GM23338 (cell line): Measurements from ENCODE around the gene RUBCN. TPM values are rescaled to one million over a fixed set of nuclear protein-coding genes. Genes with fewer than 3 reads are reported as not detected.

Experiments
- ATAC-seq: fragments of 200-7000 bp; cut with Tn5 transposase; 3 replicates; pipeline ENCODE4 v1.9.1; 2020
- DNase-seq: peaks from one replicate; pipeline ENCODE4 v3.0.0-alpha.2; 2015; ENCODE audit warnings: low spot score
- H2AFZ ChIP-seq: fragments of 200-600 bp; sonication (generic); 2 replicates; pipeline ENCODE4 v1.8.0; 2016; ENCODE audit warnings: antibody characterized with exemption, mild to moderate bottlenecking, moderate library complexity
- H3F3A ChIP-seq: fragments of 200-600 bp; sonication (generic); replicated peaks from 2 replicates; pipeline ENCODE4 v1.8.0; 2017; ENCODE audit warnings: antibody characterized with exemption, mixed run types, low read depth
- H3K27ac ChIP-seq: fragments of 200-600 bp; sonication (generic); 2 replicates; pipeline ENCODE4 v1.6.1; 2016; ENCODE audit warnings: low read depth
- H3K27me3 ChIP-seq: fragments of 200-600 bp; sonication (generic); 2 replicates; pipeline ENCODE4 v1.8.0; 2016; ENCODE audit warnings: mild to moderate bottlenecking, mixed run types, moderate library complexity; ENCODE audit not compliant: insufficient read depth
- H3K36me3 ChIP-seq: fragments of 200-600 bp; sonication (generic); 2 replicates; pipeline ENCODE4 v1.8.0; 2016; ENCODE audit warnings: mild to moderate bottlenecking; ENCODE audit not compliant: insufficient read depth
- H3K4me1 ChIP-seq: fragments of 200-600 bp; sonication (generic); 2 replicates; pipeline ENCODE4 v1.8.0; 2016; ENCODE audit warnings: mild to moderate bottlenecking, moderate library complexity; ENCODE audit not compliant: insufficient read depth
- H3K4me2 ChIP-seq: fragments of 200-600 bp; sonication (generic); 2 replicates; pipeline ENCODE4 v1.7.1; 2017; ENCODE audit warnings: mixed run types
- H3K4me3 ChIP-seq: fragments of 200-600 bp; sonication (generic); 2 replicates; pipeline ENCODE4 v1.6.1; 2016; ENCODE audit warnings: mixed run types
- H3K79me2 ChIP-seq: fragments of 200-600 bp; sonication (generic); replicated peaks from 2 replicates; pipeline ENCODE4 v1.8.0; 2017; ENCODE audit warnings: mild to moderate bottlenecking; ENCODE audit not compliant: insufficient read depth
- H3K9me2 ChIP-seq: fragments of 200-600 bp; sonication (generic); 2 replicates; pipeline ENCODE4 v1.8.0; 2017; ENCODE audit not compliant: insufficient read depth
- H4K20me1 ChIP-seq: fragments of 200-600 bp; sonication (generic); replicated peaks from 2 replicates; pipeline ENCODE4 v1.8.0; 2017; ENCODE audit warnings: mild to moderate bottlenecking; ENCODE audit not compliant: insufficient read depth
- H3K27ac Mint-ChIP-seq: 2 replicates; pipeline ENCODE4 v1.8.0; 2020; ENCODE audit warnings: inconsistent platforms, mild to moderate bottlenecking, moderate library complexity, mixed read lengths
- H3K27me3 Mint-ChIP-seq: 3 replicates; pipeline ENCODE4 v1.8.0; 2022; ENCODE audit warnings: low read depth, mild to moderate bottlenecking, moderate library complexity, mixed read lengths, inconsistent platforms; ENCODE audit not compliant: insufficient read depth, poor library complexity
- H3K36me3 Mint-ChIP-seq: 3 replicates; pipeline ENCODE4 v1.8.0; 2021; ENCODE audit warnings: low read depth, mild to moderate bottlenecking, inconsistent platforms, moderate library complexity, mixed read lengths
- H3K4me1 Mint-ChIP-seq: 3 replicates; pipeline ENCODE4 v1.8.0; 2020; ENCODE audit warnings: mild to moderate bottlenecking, inconsistent platforms, mixed read lengths
- H3K4me3 Mint-ChIP-seq: 3 replicates; pipeline ENCODE4 v1.8.0; 2021; ENCODE audit warnings: moderate library complexity, mild to moderate bottlenecking, inconsistent platforms, mixed read lengths
- H3K9me3 Mint-ChIP-seq: 3 replicates; pipeline ENCODE4 v1.8.0; 2020; ENCODE audit warnings: moderate library complexity, mild to moderate bottlenecking, inconsistent platforms, mixed read lengths
- CREB1 ChIP-seq: fragments of 250-450 bp; sonication (Bioruptor Pico); IDR thresholded peaks from 2 replicates; pipeline ENCODE4 v1.5.0; 2020; ENCODE audit warnings: low read depth, mild to moderate bottlenecking, moderate library complexity
- CTCF ChIP-seq, 2 experiments: fragments of 200-600 bp in 1 of 2; sonication (generic) in 1 of 2; conservative IDR thresholded peaks; 2 replicates each; pipeline versions ENCODE4 v1.5.1 to v1.6.1; 2016 to 2017; ENCODE audit warnings: antibody characterized with exemption in 2 of 2, low read depth in 2 of 2, mild to moderate bottlenecking in 2 of 2, moderate library complexity in 1 of 2
- ETS1 ChIP-seq: IDR thresholded peaks from 2 replicates; pipeline ENCODE4 v1.6.1; 2016; ENCODE audit warnings: antibody characterized with exemption
- EZH2 ChIP-seq: fragments of 200-600 bp; sonication (generic); IDR thresholded peaks from one replicate; pipeline ENCODE4 v1.8.0; 2017; ENCODE audit warnings: antibody characterized with exemption, mild to moderate bottlenecking, low read depth; ENCODE audit not compliant: unreplicated experiment
- EZH2phosphoT487 ChIP-seq: fragments of 200-600 bp; sonication (generic); IDR thresholded peaks from one replicate; pipeline ENCODE4 v1.8.1; 2018; ENCODE audit warnings: antibody characterized with exemption; ENCODE audit not compliant: unreplicated experiment
- JUNB ChIP-seq: IDR thresholded peaks from one replicate; pipeline ENCODE4 v1.6.1; 2016; ENCODE audit warnings: antibody characterized with exemption; ENCODE audit not compliant: unreplicated experiment
- NANOG ChIP-seq: IDR thresholded peaks from 2 replicates; pipeline ENCODE4 v1.6.1; 2016; ENCODE audit warnings: antibody characterized with exemption, borderline replicate concordance
- POLR2AphosphoS5 ChIP-seq: IDR thresholded peaks from 2 replicates; pipeline ENCODE4 v1.6.1; 2016; ENCODE audit warnings: antibody characterized with exemption, low read depth
- REST ChIP-seq: IDR thresholded peaks from one replicate; pipeline ENCODE4 v1.6.1; 2018; ENCODE audit warnings: antibody characterized with exemption; ENCODE audit not compliant: unreplicated experiment
- STAT1 ChIP-seq: IDR thresholded peaks from one replicate; pipeline ENCODE4 v1.6.1; 2016; ENCODE audit warnings: antibody characterized with exemption; ENCODE audit not compliant: unreplicated experiment
- ZNF114 ChIP-seq: fragments of 250-450 bp; sonication (Bioruptor Pico); IDR thresholded peaks from 2 replicates; pipeline ENCODE4 v1.5.0; 2020; ENCODE audit warnings: mild to moderate bottlenecking, moderate library complexity
- ZNF331 ChIP-seq: fragments of 250-450 bp; sonication (Bioruptor Pico); IDR thresholded peaks from 2 replicates; pipeline ENCODE4 v1.5.0; 2020; ENCODE audit warnings: low read depth, mild to moderate bottlenecking, moderate library complexity
- ZNF462 ChIP-seq: fragments of 250-450 bp; sonication (Bioruptor Pico); IDR thresholded peaks from 2 replicates; pipeline ENCODE4 v1.5.0; 2020; ENCODE audit warnings: mild to moderate bottlenecking, moderate library complexity
- polyA plus RNA-seq: library from polyadenylated mRNA; unstranded; fragments of >200 nt; fragmentation: Nextera tagmentation; extraction: Ambion mirVana; gene quantifications from 2 replicates; pipeline ENCODE4 v1.2.1, GENCODE V29; 2016
- total RNA-seq: library from RNA; depleted of rRNA; stranded (reverse); fragments of >200 nt; shearing (Covaris generic); gene quantifications from 2 replicates; pipeline ENCODE4 v1.2.3, GENCODE V29; 2014

The RUBCN gene
- total and polyA plus RNA-seq, 2 experiments from 2014 or later, result 13.1 to 33.2 TPM

- Mint-ChIP-seq H3K27ac (no peak overlapping the region), H3K4me1 (peaks cover 11% of the 10 kb centered on the region), H3K4me3 (no peak overlapping the region), H3K9me3 (peaks cover 3% of the 10 kb centered on the region; the same call in 2 of the 3 replicates), H3K27me3 (peaks cover 5% of the 10 kb centered on the region), H3K36me3 (peaks cover 2% of the 10 kb centered on the region; the same call in 1 of the 3 replicates)
- Histone ChIP-seq H3K9me2 (no peaks in the 10 kb centered on the region), H2AFZ (no peak overlapping the region), H4K20me1 (no peaks in the 10 kb centered on the region), H3F3A (no peaks in the 10 kb centered on the region), H3K4me3 (no peak overlapping the region), H3K27me3 (no peaks in the 10 kb centered on the region), H3K27ac (no peak overlapping the region), H3K79me2 (peaks cover 24% of the 10 kb centered on the region), H3K36me3 (no peaks in the 10 kb centered on the region), H3K4me1 (0 out of 2 replicates have a peak, but pooled peaks cover 6% of the 10 kb centered on the region), H3K4me2 (no peak overlapping the region)
- no peak for DNase-seq
- TF ChIP-seq ZNF114 (no peak), ZNF462 (CRISPR knock-in tag) (no peak), CREB1 (CRISPR knock-in tag) (no peak), ZNF331 (no peak), JUNB (no peak), STAT1 (no peak), CTCF (conservative IDR thresholded peaks at IDR 0.05; ENCODE audit: low read depth in 2 of 2) (no peak), ETS1 (no peak), REST (no peak), EZH2 (no peak), POLR2AphosphoS5 (no peak), NANOG (no peak), EZH2phosphoT487 (no peak)
- ATAC-seq, result no peak
Observed at GRCh38 chr3:197728487-197728886, 8.2 kb downstream of the RUBCN start.
